Ishikawa (cell line): ENCODE measurements around the gene TMSB4X.

Experiments used
- CREB1 ChIP-seq: IDR thresholded peaks from 2 replicates; pipeline ENCODE4 v1.6.1; 2012; ENCODE audit warnings: low read depth
- EP300 ChIP-seq: IDR thresholded peaks from 2 replicates; pipeline ENCODE4 v1.6.1; 2012; ENCODE audit warnings: borderline replicate concordance
- MAX ChIP-seq: IDR thresholded peaks from 2 replicates; pipeline ENCODE4 v1.6.1; 2012
- NFIC ChIP-seq: IDR thresholded peaks from 2 replicates; pipeline ENCODE4 v1.6.1; 2012
- RAD21 ChIP-seq: IDR thresholded peaks from 2 replicates; pipeline ENCODE4 v1.6.1; 2012; ENCODE audit warnings: low read depth
- REST ChIP-seq: IDR thresholded peaks from 2 replicates; pipeline ENCODE4 v1.6.1; 2012; ENCODE audit warnings: low read depth, mild to moderate bottlenecking
- TAF1 ChIP-seq: IDR thresholded peaks from 2 replicates; pipeline ENCODE4 v1.6.1; 2012; ENCODE audit warnings: low read depth, mild to moderate bottlenecking
- TCF12 ChIP-seq: IDR thresholded peaks from 2 replicates; pipeline ENCODE4 v1.6.1; 2012; ENCODE audit warnings: low read depth
- USF1 ChIP-seq: IDR thresholded peaks from 2 replicates; pipeline ENCODE4 v1.6.1; 2012
- YY1 ChIP-seq: IDR thresholded peaks from 2 replicates; pipeline ENCODE4 v1.6.1; 2012; ENCODE audit warnings: low read depth

- TF ChIP-seq RAD21 = no peak
- TF ChIP-seq EP300 = no peak
- no peak for TF ChIP-seq YY1
- no peak for TF ChIP-seq TAF1
- no peak for TF ChIP-seq TCF12
- no peak for TF ChIP-seq REST
- no peak for TF ChIP-seq NFIC
- TF ChIP-seq CREB1 = no peak
- no peak for TF ChIP-seq USF1
- no peak for TF ChIP-seq MAX
Measured at GRCh38 chrX:12945494-12945893, 29.4 kb upstream of the TMSB4X start.
